DND-41 (cell line): ENCODE measurements around the gene ZNF70.

Experiments used
- CTCF ChIP-seq: IDR thresholded peaks from 2 replicates; pipeline ENCODE4 v1.5.1; 2012; ENCODE audit warnings: borderline replicate concordance, low read length, moderate library complexity, mild to moderate bottlenecking; ENCODE audit not compliant: poor library complexity, severe bottlenecking; ENCODE audit errors: extremely low read depth
- EZH2 ChIP-seq: IDR thresholded peaks from 3 replicates; pipeline ENCODE4 v1.6.1; 2012; ENCODE audit warnings: borderline replicate concordance, low read depth, mild to moderate bottlenecking, moderate library complexity, low read length, inconsistent platforms; ENCODE audit not compliant: severe bottlenecking

GRCh38 chr22:23695571-23696325 lies 55.2 kb downstream of the ZNF70 start:
- TF ChIP-seq CTCF, result no peak
- TF ChIP-seq EZH2, result no peak
